WTC11 (cell line): ENCODE data around the gene LINC00237. TPM values are rescaled to one million over a fixed set of nuclear protein-coding genes. Genes with fewer than 3 reads are reported as not detected.

Experiments used
- ATAC-seq: fragments of 200-7000 bp; cut with Tn5 transposase; 2 replicates; pipeline ENCODE4 v1.10.0; 2021; ENCODE audit warnings: mild to moderate bottlenecking, moderate library complexity
- CTCF ChIA-PET: fragments of 300-600 bp; sonication (Branson Sonifier 250); formaldehyde crosslinking; loops from one replicate; lab custom pipeline; 2021; ENCODE audit warnings: antibody characterized with exemption; lab: Charles Lee
- POLR2A ChIA-PET: fragments of 350-600 bp; sonication (Branson Sonifier 250); formaldehyde crosslinking; loops from one replicate; lab custom pipeline; 2021; ENCODE audit warnings: antibody characterized with exemption; lab: Charles Lee
- DNase-seq: peaks from one replicate; pipeline ENCODE4 v3.0.0; 2021; ENCODE audit warnings: low spot score
- H3K27ac Mint-ChIP-seq: 2 replicates; pipeline ENCODE4 v1.8.0; 2021; ENCODE audit warnings: mixed read lengths
- H3K27me3 Mint-ChIP-seq: 2 replicates; pipeline ENCODE4 v1.8.0; 2021; ENCODE audit warnings: low read depth, mild to moderate bottlenecking, moderate library complexity, mixed read lengths
- H3K36me3 Mint-ChIP-seq: 2 replicates; pipeline ENCODE4 v1.8.0; 2021; ENCODE audit warnings: mixed read lengths
- H3K4me1 Mint-ChIP-seq: 2 replicates; pipeline ENCODE4 v1.8.0; 2022; ENCODE audit warnings: mixed read lengths
- H3K4me3 Mint-ChIP-seq: 2 replicates; pipeline ENCODE4 v1.8.0; 2021; ENCODE audit warnings: mild to moderate bottlenecking, moderate library complexity, mixed read lengths
- H3K9me3 Mint-ChIP-seq: 2 replicates; pipeline ENCODE4 v1.8.0; 2021; ENCODE audit warnings: mixed read lengths
- CBFB ChIP-seq: sonication (generic); formaldehyde crosslinking; IDR thresholded peaks from 2 replicates; pipeline ENCODE4 v1.8.1; 2022; ENCODE audit warnings: mild to moderate bottlenecking, low read depth, missing genetic modification reagents
- E2F4 ChIP-seq: sonication (generic); formaldehyde crosslinking; IDR thresholded peaks from 2 replicates; pipeline ENCODE4 v1.8.1; 2022; ENCODE audit warnings: low read depth, mild to moderate bottlenecking, moderate library complexity, missing genetic modification reagents, borderline replicate concordance
- ELF4 ChIP-seq: sonication (generic); formaldehyde crosslinking; IDR thresholded peaks from 2 replicates; pipeline ENCODE4 v1.8.1; 2022; ENCODE audit warnings: low read depth, mild to moderate bottlenecking, moderate library complexity, missing genetic modification reagents
- KAT7 ChIP-seq: sonication (generic); formaldehyde crosslinking; IDR thresholded peaks from 2 replicates; pipeline ENCODE4 v1.8.1; 2023; ENCODE audit warnings: missing genetic modification reagents, mild to moderate bottlenecking, borderline replicate concordance
- MXD4 ChIP-seq: fragments of 250-450 bp; sonication (Bioruptor Pico); IDR thresholded peaks from 2 replicates; pipeline ENCODE4 v1.8.0; 2021; ENCODE audit warnings: mild to moderate bottlenecking, moderate library complexity, borderline replicate concordance
- NFE2L1 ChIP-seq: sonication (generic); formaldehyde crosslinking; IDR thresholded peaks from 2 replicates; pipeline ENCODE4 v1.8.1; 2023; ENCODE audit warnings: missing genetic modification reagents
- NR2C2 ChIP-seq: sonication (generic); formaldehyde crosslinking; IDR thresholded peaks from 2 replicates; pipeline ENCODE4 v1.8.0; 2022; ENCODE audit warnings: mild to moderate bottlenecking, missing genetic modification reagents
- PREB ChIP-seq: sonication (generic); formaldehyde crosslinking; IDR thresholded peaks from 2 replicates; pipeline ENCODE4 v1.8.1; 2022; ENCODE audit warnings: mild to moderate bottlenecking, missing genetic modification reagents, moderate library complexity, borderline replicate concordance
- PRRX2 ChIP-seq: fragments of 250-450 bp; sonication (Bioruptor Pico); IDR thresholded peaks from 2 replicates; pipeline ENCODE4 v1.8.0; 2021; ENCODE audit warnings: mild to moderate bottlenecking
- STAT6 ChIP-seq: sonication (generic); formaldehyde crosslinking; conservative IDR thresholded peaks from 2 replicates; pipeline ENCODE4 v1.8.1; 2023; ENCODE audit warnings: mild to moderate bottlenecking, low read depth, missing genetic modification reagents, moderate library complexity
- TCF7 ChIP-seq: sonication (generic); formaldehyde crosslinking; IDR thresholded peaks from 2 replicates; pipeline ENCODE4 v1.8.0; 2022; ENCODE audit warnings: mild to moderate bottlenecking, low read depth, missing genetic modification reagents, moderate library complexity
- USF1 ChIP-seq: sonication (generic); formaldehyde crosslinking; IDR thresholded peaks from 2 replicates; pipeline ENCODE4 v1.8.0; 2022; ENCODE audit warnings: mild to moderate bottlenecking, missing genetic modification reagents
- ZBTB21 ChIP-seq: sonication (generic); formaldehyde crosslinking; IDR thresholded peaks from 2 replicates; pipeline ENCODE4 v1.8.1; 2023; ENCODE audit warnings: mild to moderate bottlenecking, missing genetic modification reagents, borderline replicate concordance
- ZNF121 ChIP-seq: sonication (generic); formaldehyde crosslinking; IDR thresholded peaks from 2 replicates; pipeline ENCODE4 v1.8.0; 2023; ENCODE audit warnings: missing genetic modification reagents
- ZNF281 ChIP-seq: sonication (generic); formaldehyde crosslinking; IDR thresholded peaks from 2 replicates; pipeline ENCODE4 v1.8.0; 2023; ENCODE audit warnings: mild to moderate bottlenecking, missing genetic modification reagents
- ZNF396 ChIP-seq: fragments of 250-450 bp; sonication (Bioruptor Pico); IDR thresholded peaks from 2 replicates; pipeline ENCODE4 v1.8.0; 2021; ENCODE audit warnings: mild to moderate bottlenecking, moderate library complexity, borderline replicate concordance
- ZNF423 ChIP-seq: fragments of 250-450 bp; sonication (Bioruptor Pico); IDR thresholded peaks from 2 replicates; pipeline ENCODE4 v2.1.2; 2022; ENCODE audit warnings: mild to moderate bottlenecking, moderate library complexity
- ZNF671 ChIP-seq: fragments of 250-450 bp; sonication (Bioruptor Pico); IDR thresholded peaks from 2 replicates; pipeline ENCODE4 v1.8.0; 2021; ENCODE audit warnings: mild to moderate bottlenecking
- total RNA-seq: library from RNA; stranded (reverse); gene quantifications from 3 replicates; pipeline ENCODE4 v1.2.3, GENCODE V29; 2021
- TF ChIP-seq, protein P1 (sequence below): fragments of 250-450 bp; sonication (Bioruptor Pico); conservative IDR thresholded peaks from 2 replicates; pipeline ENCODE4 v1.9.0; 2021; ENCODE audit warnings: mild to moderate bottlenecking
- TF ChIP-seq, protein P2 (sequence below): sonication (generic); formaldehyde crosslinking; IDR thresholded peaks from 2 replicates; pipeline ENCODE4 v1.8.1; 2023; ENCODE audit warnings: mild to moderate bottlenecking, moderate library complexity, missing genetic modification reagents
- TF ChIP-seq, protein P3 (sequence below): sonication (generic); formaldehyde crosslinking; conservative IDR thresholded peaks from 2 replicates; pipeline ENCODE4 v1.8.1; 2022; ENCODE audit warnings: mild to moderate bottlenecking, missing genetic modification reagents

Gene LINC00237
- total RNA-seq, 1 experiment from 2014 or later, result 3.1 TPM

- TF ChIP-seq KAT7 (CRISPR knock-in tag) (no peak), ZNF671 (CRISPR knock-in tag) (no peak), CBFB (CRISPR knock-in tag) (no peak), ZNF121 (CRISPR knock-in tag) (no peak), MXD4 (no peak), PREB (CRISPR knock-in tag) (no peak), USF1 (CRISPR knock-in tag) (no peak), STAT6 (CRISPR knock-in tag) (no peak)
- TF ChIP-seq, protein P1, sequence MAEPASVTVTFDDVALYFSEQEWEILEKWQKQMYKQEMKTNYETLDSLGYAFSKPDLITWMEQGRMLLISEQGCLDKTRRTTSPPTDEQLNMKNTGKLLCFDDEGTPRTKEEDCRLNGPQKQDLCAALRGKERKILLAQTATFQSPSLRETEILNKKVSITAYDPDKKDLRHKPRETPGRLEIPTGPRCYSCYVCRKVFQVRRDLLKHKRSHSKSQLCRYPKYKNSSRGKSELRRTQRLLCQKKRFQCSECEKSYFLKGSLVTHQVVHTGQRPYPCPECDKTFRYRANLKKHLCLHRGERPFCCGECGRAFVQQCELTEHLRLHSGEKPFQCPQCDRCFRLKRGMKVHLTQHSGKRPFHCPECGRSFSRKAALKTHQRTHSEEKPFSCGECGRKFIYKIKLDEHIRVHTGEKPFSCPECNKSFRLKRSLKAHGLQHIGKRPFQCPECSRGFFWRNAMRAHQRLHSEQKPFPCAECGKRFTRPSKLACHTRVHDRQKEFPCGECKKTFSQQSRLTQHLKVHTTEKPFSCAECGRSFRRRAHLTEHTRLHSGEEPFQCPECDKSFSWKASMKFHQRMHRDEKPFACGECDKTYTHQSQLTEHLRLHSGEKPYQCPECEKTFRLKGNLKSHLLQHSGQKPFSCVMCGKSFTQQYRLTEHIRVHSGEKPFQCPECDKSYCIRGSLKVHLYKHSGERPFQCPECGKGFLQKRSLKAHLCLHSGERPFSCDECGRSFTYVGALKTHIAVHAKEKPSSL (CRISPR knock-in tag), result no peak
These were observed 53.9 kb downstream of the LINC00237 start (continued) for GRCh38 chr20:21052241-21052640.

- POLR2A ChIA-PET, result no interaction called here
These were observed 55.4 kb downstream of the LINC00237 start for GRCh38 chr20:21050710-21051109.

More at GRCh38 chr20:21050710-21051109, 55.4 kb downstream of the LINC00237 start:
- Mint-ChIP-seq H3K4me1 (peaks cover 23% of the 10 kb centered on the region), H3K9me3 (no peaks in the 10 kb centered on the region), H3K4me3 (no peak overlapping the region), H3K27ac (no peak overlapping the region), H3K27me3 (no peaks in the 10 kb centered on the region), H3K36me3 (no peaks in the 10 kb centered on the region)
- CTCF ChIA-PET, result interaction anchor here (0.7 to 3.2 kb wide), 5 partner anchors 187 to 463 kb away, joined by 3 to 29 read pairs (median 4); partner anchors contain the start of gene NKX2-2
- TF ChIP-seq ZBTB21 (no peak), ZNF423 (CRISPR knock-in tag) (no peak), ZNF396 (no peak), E2F4 (no peak), TCF7 (CRISPR knock-in tag) (no peak), NR2C2 (CRISPR knock-in tag) (no peak), ZNF281 (CRISPR knock-in tag) (no peak), ELF4 (no peak), NFE2L1 (no peak), PRRX2 (CRISPR knock-in tag) (no peak)
- TF ChIP-seq, protein P2, sequence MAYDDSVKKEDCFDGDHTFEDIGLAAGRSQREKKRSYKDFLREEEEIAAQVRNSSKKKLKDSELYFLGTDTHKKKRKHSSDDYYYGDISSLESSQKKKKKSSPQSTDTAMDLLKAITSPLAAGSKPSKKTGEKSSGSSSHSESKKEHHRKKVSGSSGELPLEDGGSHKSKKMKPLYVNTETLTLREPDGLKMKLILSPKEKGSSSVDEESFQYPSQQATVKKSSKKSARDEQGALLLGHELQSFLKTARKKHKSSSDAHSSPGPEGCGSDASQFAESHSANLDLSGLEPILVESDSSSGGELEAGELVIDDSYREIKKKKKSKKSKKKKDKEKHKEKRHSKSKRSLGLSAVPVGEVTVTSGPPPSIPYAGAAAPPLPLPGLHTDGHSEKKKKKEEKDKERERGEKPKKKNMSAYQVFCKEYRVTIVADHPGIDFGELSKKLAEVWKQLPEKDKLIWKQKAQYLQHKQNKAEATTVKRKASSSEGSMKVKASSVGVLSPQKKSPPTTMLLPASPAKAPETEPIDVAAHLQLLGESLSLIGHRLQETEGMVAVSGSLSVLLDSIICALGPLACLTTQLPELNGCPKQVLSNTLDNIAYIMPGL (CRISPR knock-in tag), result no peak
- TF ChIP-seq, protein P3, sequence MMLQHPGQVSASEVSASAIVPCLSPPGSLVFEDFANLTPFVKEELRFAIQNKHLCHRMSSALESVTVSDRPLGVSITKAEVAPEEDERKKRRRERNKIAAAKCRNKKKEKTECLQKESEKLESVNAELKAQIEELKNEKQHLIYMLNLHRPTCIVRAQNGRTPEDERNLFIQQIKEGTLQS (CRISPR knock-in tag), result no peak
- DNase-seq, result no peak
- ATAC-seq, result no peak
